ENCODE measurements around the gene ZC3H15. TPM values are rescaled to one million over a fixed set of nuclear protein-coding genes. Genes with fewer than 3 reads are reported as not detected.

Gene ZC3H15
- total RNA-seq, 1 donor from 2014 or later: 37.6 TPM

DNA sequence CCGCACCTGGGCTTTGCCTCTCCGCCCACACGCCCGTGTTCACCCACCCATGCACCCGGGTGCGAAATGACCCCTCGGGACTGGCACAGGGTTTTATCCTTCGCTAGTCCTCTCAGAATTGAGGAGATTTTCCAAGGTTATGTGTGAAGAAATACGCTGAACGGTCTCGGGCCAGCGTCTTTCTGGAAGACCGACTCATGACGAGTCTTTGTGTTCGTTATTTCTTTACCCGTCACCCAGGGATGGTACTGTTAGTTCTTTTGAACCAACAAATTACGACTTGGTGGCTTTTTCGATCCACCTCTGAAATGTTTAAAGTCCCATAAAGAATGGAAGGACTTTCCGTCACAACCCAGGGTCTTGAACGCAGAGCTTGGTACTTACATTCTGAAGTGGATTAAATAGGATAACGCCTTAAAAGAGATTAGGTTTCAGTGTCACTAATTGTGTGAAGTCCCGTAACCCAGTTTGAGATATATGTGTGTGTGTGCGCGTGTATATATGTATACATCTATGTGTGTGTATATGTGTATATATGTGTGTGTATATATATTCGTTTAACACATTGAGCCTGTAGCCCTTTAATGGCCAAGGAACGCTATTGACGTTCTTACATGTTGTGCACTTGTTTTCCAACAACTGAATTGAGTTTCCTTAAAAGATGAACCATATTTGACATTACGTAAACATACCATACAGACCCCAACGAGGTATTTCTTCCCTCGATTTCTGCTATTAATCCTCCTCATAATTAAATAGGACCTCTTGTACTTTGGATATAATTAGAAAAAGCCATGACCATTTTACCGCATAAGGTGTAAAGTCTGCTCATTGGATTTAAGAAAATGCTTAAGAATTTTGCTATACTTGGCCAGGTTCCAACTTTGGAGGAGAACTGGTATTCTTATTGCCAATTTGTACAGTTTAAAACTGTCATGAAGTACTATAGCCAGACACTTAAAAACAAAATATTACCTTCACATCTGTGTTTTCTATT lies 889 bp downstream of the ZC3H15 start:
- Histone ChIP-seq H3K9ac (ENCODE audit: low read depth in 1 of 3, low read length in 3 of 3) (peak overlapping the region; percentile 93 to 95 (median 93)), H3K4me1 (ENCODE audit: control insufficient read depth in 3 of 3, insufficient read depth in 3 of 3, low read length in 3 of 3) (peaks cover 30 to 49% (median 34%) of the 10 kb centered on the region in 3 donors), H3K27ac (ENCODE audit: low read depth, low read length) (peak overlapping the region; percentile 93), H3K9me3 (ENCODE audit: control insufficient read depth in 3 of 3, low read length in 3 of 3) (no peaks in the 10 kb centered on the region), H3K27me3 (ENCODE audit: control insufficient read depth in 3 of 3, insufficient read depth in 3 of 3, low read length in 3 of 3) (no peaks in the 10 kb centered on the region), H3K4me3 (ENCODE audit: low read length in 3 of 3) (peak overlapping the region; percentile 88 to 94 (median 91)), H3K36me3 (ENCODE audit: control insufficient read depth in 3 of 3, insufficient read depth in 3 of 3, low read length in 3 of 3) (no peaks in the 10 kb centered on the region)

GRCh38 chr2:186493564-186494085 lies 7.6 kb downstream of the ZC3H15 start:
- peaks cover 33 to 42% (median 39%) of the 10 kb centered on the region in 3 donors for H3K4me1 ChIP-seq (ENCODE audit: control insufficient read depth in 3 of 3, insufficient read depth in 3 of 3, low read length in 3 of 3)
- H3K36me3 ChIP-seq (ENCODE audit: control insufficient read depth in 3 of 3, insufficient read depth in 3 of 3, low read length in 3 of 3): peaks cover 6 to 19% (median 18%) of the 10 kb centered on the region in 3 donors
- H3K9ac ChIP-seq (ENCODE audit: low read depth in 1 of 3, low read length in 3 of 3): peak overlapping the region in 1 of 3 donors; percentile 23
- H3K4me3 ChIP-seq (ENCODE audit: low read length in 3 of 3): no peak overlapping the region
- H3K27me3 ChIP-seq (ENCODE audit: control insufficient read depth in 3 of 3, insufficient read depth in 3 of 3, low read length in 3 of 3): no peaks in the 10 kb centered on the region
- H3K9me3 ChIP-seq (ENCODE audit: control insufficient read depth in 3 of 3, low read length in 3 of 3): no peaks in the 10 kb centered on the region
- H3K27ac ChIP-seq (ENCODE audit: low read depth, low read length): no peak overlapping the region

DNA sequence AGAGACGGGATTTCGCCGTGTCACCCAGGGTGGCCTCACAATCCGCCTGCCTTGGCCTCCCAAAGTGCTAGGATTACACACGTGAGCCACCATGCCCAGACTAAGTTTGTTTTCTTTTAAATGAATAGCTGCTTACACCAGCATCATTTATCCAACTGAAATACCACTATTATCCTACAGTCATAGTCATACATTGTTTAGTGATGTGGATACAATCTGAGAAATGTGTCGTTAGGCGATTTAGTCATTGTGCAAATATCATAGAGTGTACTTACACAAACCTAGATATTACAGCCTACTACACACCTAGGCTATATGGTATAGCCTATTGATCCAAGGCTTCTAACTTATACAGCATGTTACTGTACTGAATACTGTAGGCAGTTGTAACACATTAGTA lies 10.3 kb downstream of the ZC3H15 start:
- no peaks in the 10 kb centered on the region for H3K27me3 ChIP-seq (ENCODE audit: control insufficient read depth in 3 of 3, insufficient read depth in 3 of 3, low read length in 3 of 3)
- peaks cover 12 to 23% (median 18%) of the 10 kb centered on the region in 3 donors for H3K36me3 ChIP-seq (ENCODE audit: control insufficient read depth in 3 of 3, insufficient read depth in 3 of 3, low read length in 3 of 3)
- no peaks in the 10 kb centered on the region for H3K9me3 ChIP-seq (ENCODE audit: control insufficient read depth in 3 of 3, low read length in 3 of 3)
- H3K4me1 ChIP-seq (ENCODE audit: control insufficient read depth in 3 of 3, insufficient read depth in 3 of 3, low read length in 3 of 3): peaks cover 18 to 21% (median 19%) of the 10 kb centered on the region in 3 donors
- H3K4me3 ChIP-seq (ENCODE audit: low read length in 3 of 3): no peak overlapping the region
- no peak overlapping the region for H3K27ac ChIP-seq (ENCODE audit: low read depth, low read length)
- no peak overlapping the region for H3K9ac ChIP-seq (ENCODE audit: low read depth in 1 of 3, low read length in 3 of 3)

- Histone ChIP-seq H3K4me1 (ENCODE audit: control insufficient read depth in 3 of 3, insufficient read depth in 3 of 3, low read length in 3 of 3) (peaks cover 6 to 11% (median 7%) of the 10 kb centered on the region in 3 donors), H3K27ac (ENCODE audit: low read depth, low read length) (no peak overlapping the region), H3K9me3 (ENCODE audit: control insufficient read depth in 3 of 3, low read length in 3 of 3) (no peaks in the 10 kb centered on the region), H3K36me3 (ENCODE audit: control insufficient read depth in 3 of 3, insufficient read depth in 3 of 3, low read length in 3 of 3) (peaks cover 17 to 29% (median 26%) of the 10 kb centered on the region in 3 donors), H3K27me3 (ENCODE audit: control insufficient read depth in 3 of 3, insufficient read depth in 3 of 3, low read length in 3 of 3) (no peaks in the 10 kb centered on the region), H3K9ac (ENCODE audit: low read depth in 1 of 3, low read length in 3 of 3) (no peak overlapping the region), H3K4me3 (ENCODE audit: low read length in 3 of 3) (no peak overlapping the region)
Measured at GRCh38 chr2:186497928-186498327, 11.9 kb downstream of the ZC3H15 start.

DNA sequence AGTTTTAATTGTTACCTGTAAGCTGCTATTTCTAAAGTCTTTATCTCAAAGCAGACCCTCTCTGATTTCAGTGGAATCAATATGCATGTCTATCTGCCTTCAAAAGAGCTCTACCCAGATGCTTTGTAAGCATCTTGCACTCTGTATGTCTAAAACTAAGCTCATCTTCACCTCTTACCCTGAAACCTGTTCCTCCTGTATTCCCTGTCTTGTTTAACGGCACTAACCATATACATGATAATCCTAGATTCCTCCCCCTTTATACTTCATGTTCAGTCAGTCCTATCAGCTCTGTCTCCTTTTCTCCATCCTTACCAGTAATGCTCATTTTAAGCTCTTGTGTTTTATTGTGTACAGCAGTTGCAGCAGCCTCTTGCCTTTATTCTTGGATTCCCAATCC lies 12.8 kb downstream of the ZC3H15 start:
- Histone ChIP-seq H3K9me3 (ENCODE audit: control insufficient read depth in 3 of 3, low read length in 3 of 3) (no peaks in the 10 kb centered on the region), H3K4me1 (ENCODE audit: control insufficient read depth in 3 of 3, insufficient read depth in 3 of 3, low read length in 3 of 3) (peaks cover 0 to 2% (median 1%) of the 10 kb centered on the region in 3 donors), H3K36me3 (ENCODE audit: control insufficient read depth in 3 of 3, insufficient read depth in 3 of 3, low read length in 3 of 3) (peaks cover 17 to 34% (median 29%) of the 10 kb centered on the region in 3 donors), H3K4me3 (ENCODE audit: low read length in 3 of 3) (no peak overlapping the region), H3K9ac (ENCODE audit: low read depth in 1 of 3, low read length in 3 of 3) (no peak overlapping the region), H3K27ac (ENCODE audit: low read depth, low read length) (no peak overlapping the region), H3K27me3 (ENCODE audit: control insufficient read depth in 3 of 3, insufficient read depth in 3 of 3, low read length in 3 of 3) (no peaks in the 10 kb centered on the region)

DNA sequence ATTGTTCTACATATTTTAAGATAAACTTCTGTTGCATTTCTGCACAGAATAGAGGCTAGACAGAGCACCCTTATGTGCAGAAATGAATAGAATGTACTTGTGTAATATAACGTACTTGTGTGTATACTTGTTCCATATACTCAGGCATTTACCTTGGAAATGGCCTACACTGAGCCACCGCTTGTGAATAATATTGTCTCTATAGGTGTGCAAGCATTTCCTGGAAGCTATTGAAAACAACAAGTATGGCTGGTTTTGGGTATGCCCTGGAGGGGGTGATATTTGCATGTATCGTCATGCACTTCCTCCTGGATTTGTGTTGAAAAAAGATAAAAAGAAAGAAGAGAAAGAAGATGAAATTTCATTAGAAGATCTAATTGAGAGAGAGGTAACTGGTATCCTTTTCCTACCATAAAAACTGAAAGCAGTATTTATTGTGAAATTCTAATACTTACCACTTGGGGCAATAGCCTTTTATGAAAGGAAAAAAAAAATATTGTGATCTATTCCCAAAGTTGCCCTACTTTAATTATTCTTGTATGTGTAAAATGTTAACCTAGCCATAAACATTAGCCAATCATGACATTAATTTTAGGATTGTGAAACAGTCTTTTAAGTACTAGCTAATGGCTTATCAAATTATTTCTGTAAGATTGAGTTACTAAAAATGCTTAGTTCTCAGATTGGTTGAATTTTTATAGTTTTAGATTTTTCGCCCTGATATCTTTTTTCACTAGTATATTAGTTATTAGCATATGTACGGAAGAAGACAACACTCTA lies 18.0 kb downstream of the ZC3H15 start:
- Histone ChIP-seq H3K4me1 (ENCODE audit: control insufficient read depth in 3 of 3, insufficient read depth in 3 of 3, low read length in 3 of 3) (no peaks in the 10 kb centered on the region), H3K9me3 (ENCODE audit: control insufficient read depth in 3 of 3, low read length in 3 of 3) (no peaks in the 10 kb centered on the region), H3K27me3 (ENCODE audit: control insufficient read depth in 3 of 3, insufficient read depth in 3 of 3, low read length in 3 of 3) (no peaks in the 10 kb centered on the region), H3K36me3 (ENCODE audit: control insufficient read depth in 3 of 3, insufficient read depth in 3 of 3, low read length in 3 of 3) (peaks cover 21 to 52% (median 47%) of the 10 kb centered on the region in 3 donors), H3K27ac (ENCODE audit: low read depth, low read length) (no peak overlapping the region), H3K4me3 (ENCODE audit: low read length in 3 of 3) (no peak overlapping the region), H3K9ac (ENCODE audit: low read depth in 1 of 3, low read length in 3 of 3) (no peak overlapping the region)

DNA sequence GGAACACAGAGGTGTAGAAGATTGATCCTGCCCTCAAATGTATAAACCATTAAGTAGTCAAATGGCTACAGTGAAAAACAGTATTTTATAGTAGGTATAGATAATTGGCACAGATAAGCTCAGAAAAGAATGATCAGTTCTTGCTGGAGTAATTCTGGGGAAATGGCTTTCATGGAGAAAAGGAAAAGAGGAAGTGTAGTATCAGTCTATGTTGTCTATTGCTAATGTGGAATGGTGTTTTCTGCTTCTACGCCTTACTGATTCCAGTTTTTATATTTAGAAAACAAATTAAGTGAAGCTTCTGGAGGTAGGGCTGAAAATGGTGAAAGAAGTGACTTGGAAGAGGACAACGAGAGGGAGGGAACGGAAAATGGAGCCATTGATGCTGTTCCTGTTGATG lies 22.2 kb downstream of the ZC3H15 start:
- peaks cover 10 to 51% (median 39%) of the 10 kb centered on the region in 3 donors for H3K36me3 ChIP-seq (ENCODE audit: control insufficient read depth in 3 of 3, insufficient read depth in 3 of 3, low read length in 3 of 3)

GRCh38 chr2:186515376-186515775 lies 29.3 kb downstream of the ZC3H15 start:
- Histone ChIP-seq H3K36me3 (ENCODE audit: control insufficient read depth in 3 of 3, insufficient read depth in 3 of 3, low read length in 3 of 3) (peaks cover 0 to 14% (median 0%) of the 10 kb centered on the region in 3 donors), H3K4me3 (ENCODE audit: low read length in 3 of 3) (no peak overlapping the region), H3K9ac (ENCODE audit: low read depth in 1 of 3, low read length in 3 of 3) (no peak overlapping the region), H3K27me3 (ENCODE audit: control insufficient read depth in 3 of 3, insufficient read depth in 3 of 3, low read length in 3 of 3) (no peaks in the 10 kb centered on the region), H3K4me1 (ENCODE audit: control insufficient read depth in 3 of 3, insufficient read depth in 3 of 3, low read length in 3 of 3) (no peaks in the 10 kb centered on the region), H3K27ac (ENCODE audit: low read depth, low read length) (no peak overlapping the region), H3K9me3 (ENCODE audit: control insufficient read depth in 3 of 3, low read length in 3 of 3) (no peaks in the 10 kb centered on the region)

More for the DNA sequence above, 22.2 kb downstream of the ZC3H15 start:
- no peak overlapping the region for H3K27ac ChIP-seq (ENCODE audit: low read depth, low read length)
- H3K27me3 ChIP-seq (ENCODE audit: control insufficient read depth in 3 of 3, insufficient read depth in 3 of 3, low read length in 3 of 3): no peaks in the 10 kb centered on the region
- H3K4me1 ChIP-seq (ENCODE audit: control insufficient read depth in 3 of 3, insufficient read depth in 3 of 3, low read length in 3 of 3): no peaks in the 10 kb centered on the region
- no peak overlapping the region for H3K9ac ChIP-seq (ENCODE audit: low read depth in 1 of 3, low read length in 3 of 3)
- no peak overlapping the region for H3K4me3 ChIP-seq (ENCODE audit: low read length in 3 of 3)
- H3K9me3 ChIP-seq (ENCODE audit: control insufficient read depth in 3 of 3, low read length in 3 of 3): no peaks in the 10 kb centered on the region

DNA sequence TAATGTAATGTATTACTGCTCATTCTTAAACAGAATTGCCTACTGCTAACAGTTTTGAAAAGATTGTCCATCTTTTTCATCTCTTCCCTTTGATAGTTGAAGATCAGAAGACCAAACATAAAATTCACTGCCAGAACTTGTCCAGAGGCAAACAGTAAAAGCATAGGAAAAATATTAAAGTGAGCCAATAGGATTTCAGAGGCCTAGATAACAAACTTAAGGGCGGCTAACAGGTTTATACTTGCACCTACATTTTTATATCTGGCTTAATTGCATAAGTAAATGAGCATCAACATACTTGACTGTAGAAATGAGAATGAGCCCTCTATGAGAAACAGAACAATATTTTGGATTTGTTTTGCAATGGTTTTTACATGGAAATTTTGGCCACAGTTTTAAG lies 30.3 kb downstream of the ZC3H15 start:
- Histone ChIP-seq H3K4me3 (ENCODE audit: low read length in 3 of 3) (no peak overlapping the region), H3K9me3 (ENCODE audit: control insufficient read depth in 3 of 3, low read length in 3 of 3) (no peaks in the 10 kb centered on the region), H3K4me1 (ENCODE audit: control insufficient read depth in 3 of 3, insufficient read depth in 3 of 3, low read length in 3 of 3) (no peaks in the 10 kb centered on the region), H3K36me3 (ENCODE audit: control insufficient read depth in 3 of 3, insufficient read depth in 3 of 3, low read length in 3 of 3) (peaks cover 3 to 15% (median 5%) of the 10 kb centered on the region in 3 donors), H3K27me3 (ENCODE audit: control insufficient read depth in 3 of 3, insufficient read depth in 3 of 3, low read length in 3 of 3) (no peaks in the 10 kb centered on the region), H3K27ac (ENCODE audit: low read depth, low read length) (no peak overlapping the region), H3K9ac (ENCODE audit: low read depth in 1 of 3, low read length in 3 of 3) (no peak overlapping the region)
